NCI-H1417 (cell line): ENCODE results near the gene MRNIP.

ENCODE experiments used
- DNase-seq, 3 experiments: peaks; one replicate each; lab custom pipeline; 2025; lab: John Stamatoyannopoulos, UW

MRNIP gene

DNA sequence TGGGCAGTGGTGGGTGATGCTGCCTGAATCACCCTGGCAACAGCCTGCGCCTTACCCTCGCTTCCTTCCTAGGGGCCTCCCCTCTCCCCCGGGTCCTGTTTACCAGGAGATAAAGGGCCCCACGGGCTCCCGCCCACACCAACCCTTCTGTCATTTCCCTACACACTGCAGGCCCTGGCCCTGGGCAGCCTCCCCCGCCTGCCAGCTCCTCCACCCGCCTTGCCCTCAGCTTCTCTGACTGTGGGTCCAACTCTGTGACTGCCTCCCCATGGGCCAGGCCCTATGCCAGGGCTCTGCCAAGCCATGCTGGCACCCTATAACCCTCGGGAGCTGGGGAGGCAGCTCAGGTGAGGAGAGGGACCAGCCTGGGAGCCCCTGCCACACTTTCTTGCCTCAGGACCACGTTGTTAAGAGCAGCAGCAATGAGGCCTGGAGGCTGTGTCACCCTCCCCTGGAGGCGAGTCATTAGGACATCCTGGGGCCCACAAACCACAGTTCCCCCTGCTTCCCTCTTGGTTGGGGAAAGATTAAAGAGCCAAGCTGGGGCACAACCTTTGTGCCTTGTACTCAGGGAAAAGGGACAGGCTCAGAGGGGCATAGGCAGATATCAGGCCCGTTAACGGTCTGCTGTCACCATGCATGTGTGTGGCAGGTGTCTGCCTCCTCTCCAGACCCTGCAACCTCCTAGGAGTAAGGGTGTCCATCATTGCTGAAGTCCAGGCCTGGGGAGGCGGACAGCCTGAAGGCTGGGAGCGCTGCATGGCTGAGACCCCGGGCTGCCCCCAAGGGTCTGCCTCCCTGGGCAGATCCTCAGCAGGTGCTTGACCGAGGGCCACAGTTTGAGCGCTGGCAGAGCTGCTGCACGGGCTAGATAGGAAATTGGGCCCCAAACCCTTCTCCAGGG lies 54.7 kb downstream of the MRNIP start:
- DNase-seq, result peak in 2 of 3 experiments; percentile 58 to 76

GRCh38 chr5:179802950-179803562 lies 55.6 kb downstream of the MRNIP start:
- DNase-seq, result peak; percentile 82 to 94 (median 83)

DNA sequence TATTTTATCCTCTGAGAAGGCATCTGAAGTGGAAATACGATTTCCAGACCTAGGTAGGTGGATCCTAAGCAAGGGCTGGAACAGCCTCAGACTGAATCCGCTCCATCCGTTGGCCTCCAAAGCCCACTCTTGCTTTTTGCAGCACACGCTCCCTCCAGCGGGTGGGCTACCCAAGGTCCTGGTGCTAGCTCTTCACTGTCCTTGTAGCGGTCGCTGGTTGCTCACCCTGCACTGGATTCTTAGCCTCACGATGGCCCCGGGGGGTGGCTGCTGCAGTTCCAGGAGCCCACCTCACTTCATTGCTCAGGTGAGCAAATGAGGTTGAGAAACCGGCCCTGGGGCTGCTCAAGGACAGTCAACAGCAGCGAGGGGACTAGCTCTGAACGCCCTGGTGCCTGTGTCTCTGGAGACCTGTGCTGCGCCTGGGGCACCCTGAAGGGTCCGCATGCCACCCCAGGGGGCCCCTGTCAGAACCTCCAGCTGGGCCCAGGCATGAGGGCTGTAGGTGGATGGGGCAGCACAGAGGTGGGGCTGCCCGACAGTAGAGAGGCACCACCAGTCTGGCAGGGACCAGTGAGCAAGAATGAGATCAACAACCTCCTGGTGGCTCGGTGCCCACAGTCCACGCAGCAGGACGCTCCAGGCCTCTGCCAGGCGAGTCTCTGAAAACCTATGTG lies 56.3 kb downstream of the MRNIP start:
- DNase-seq, result peak in 1 of 3 experiments; percentile 33

DNA sequence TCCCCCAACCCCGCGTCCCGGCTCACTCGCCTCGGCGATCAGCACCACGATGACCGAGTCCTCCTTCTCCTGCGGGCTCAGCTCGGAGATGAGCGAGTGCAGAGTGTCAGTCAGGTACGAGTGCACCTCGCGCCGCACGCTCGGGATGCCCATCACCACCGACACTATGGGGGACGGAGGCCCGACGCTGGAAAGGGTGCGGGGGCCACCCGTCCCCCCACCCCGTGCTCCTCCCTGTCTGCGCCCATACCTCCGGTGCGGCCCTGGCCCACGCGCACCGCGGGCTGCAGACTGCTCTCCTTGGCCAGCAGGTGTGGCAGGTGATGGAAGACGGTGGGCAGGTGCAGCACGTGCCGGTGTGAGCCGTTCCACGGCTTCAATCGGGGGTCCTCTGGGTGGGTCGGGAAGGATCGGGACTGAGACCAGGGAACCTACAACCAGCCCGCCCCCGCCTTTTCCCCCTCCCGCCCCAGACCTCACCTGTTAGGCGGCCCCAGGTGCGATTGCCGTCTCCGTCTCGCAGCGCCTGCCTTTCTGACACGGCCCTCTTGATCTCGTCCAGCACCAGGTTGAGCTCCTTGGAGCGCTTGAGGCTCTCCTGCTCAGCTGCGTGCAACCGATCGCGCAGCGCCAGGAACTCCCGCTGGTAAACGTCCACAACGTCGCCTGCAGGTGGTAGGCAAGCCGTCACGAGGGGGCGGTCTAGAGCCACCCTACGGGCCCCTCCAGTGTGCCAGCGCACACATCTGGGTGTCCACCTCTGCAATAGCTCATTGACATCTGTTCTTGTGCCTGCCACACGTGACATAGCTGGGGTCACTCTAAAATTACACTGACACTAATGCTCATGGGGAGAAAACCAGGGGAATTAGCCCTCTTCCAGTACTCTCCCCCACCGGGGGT lies 57.1 kb downstream of the MRNIP start:
- peak; percentile 34 to 82 (median 58) for DNase-seq

DNA sequence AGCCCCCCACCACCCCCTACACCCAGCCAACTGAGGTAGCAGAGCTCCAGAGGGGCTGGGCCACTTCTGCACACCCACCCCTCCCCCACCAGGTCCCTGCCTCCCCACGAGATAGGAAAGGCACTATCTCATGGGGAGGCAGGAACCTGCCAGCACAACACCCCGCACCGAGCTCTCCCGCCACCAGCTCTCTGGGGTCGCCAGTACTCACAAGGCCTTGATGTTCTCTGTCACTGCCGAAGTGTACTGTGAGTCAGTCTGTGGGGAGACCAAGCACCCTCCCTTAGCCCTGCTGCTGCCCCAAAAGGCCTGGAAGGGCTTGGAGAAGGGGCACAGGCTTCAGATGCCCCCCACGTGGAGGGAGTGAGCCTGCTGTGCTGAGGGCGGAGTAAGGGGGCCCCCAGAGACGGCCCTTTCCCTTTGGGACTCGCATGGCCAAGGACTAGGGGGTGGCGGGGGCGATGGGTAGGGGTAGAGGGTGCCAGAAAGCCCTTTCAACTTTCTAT lies 57.9 kb downstream of the MRNIP start:
- DNase-seq, result no peak

DNA sequence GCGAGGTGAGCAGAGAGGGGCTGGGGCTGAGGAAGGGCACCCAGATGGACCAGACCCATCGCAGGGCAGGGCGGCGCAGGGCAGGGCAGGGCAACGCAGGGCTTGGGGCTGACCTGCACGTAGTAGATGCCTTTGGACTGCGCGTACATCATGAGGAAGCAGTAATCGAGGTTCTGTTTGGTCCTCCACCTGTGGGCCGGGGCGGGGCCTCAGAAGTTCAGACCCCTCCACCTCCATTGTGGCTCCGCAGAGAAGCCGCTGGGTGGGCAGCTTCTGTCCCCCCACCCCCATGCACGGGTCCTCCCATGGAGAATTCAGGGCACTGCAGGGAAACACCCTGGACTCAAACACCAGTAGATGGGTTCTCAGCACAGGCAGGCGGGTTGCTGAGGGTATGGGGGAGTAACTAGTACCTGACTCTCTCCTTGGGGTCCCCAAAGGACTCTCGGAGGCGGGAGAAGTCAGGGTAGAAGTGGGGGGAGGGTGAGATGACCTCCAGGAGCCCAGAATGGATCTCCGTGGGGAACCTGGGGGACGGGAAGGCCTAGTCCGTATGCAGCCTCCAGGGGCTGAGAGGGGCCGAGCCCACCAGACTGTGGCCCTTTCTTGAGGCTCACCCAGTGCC lies 58.4 kb downstream of the MRNIP start:
- no peak for DNase-seq

DNA sequence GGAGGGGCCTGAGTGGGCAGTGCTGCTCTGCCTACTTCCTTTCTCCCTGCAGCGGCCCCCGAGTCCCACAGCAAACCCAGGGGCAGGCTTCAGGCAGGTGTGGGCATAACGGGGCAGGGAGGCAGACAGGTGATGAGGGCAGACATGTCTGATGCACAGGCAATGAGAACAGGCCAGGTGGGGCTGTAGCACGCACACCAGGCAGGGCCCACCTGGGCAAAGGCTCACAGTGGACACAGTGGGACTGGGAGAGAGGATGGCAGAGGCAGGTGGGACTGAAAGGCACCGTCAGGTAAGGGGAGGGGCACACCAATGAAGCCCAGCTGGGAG lies 59.0 kb downstream of the MRNIP start:
- DNase-seq, result no peak

GRCh38 chr5:179798771-179799643 lies 59.6 kb downstream of the MRNIP start:
- no peak for DNase-seq

- DNase-seq, result no peak
Observed at GRCh38 chr5:179798144-179798770, 60.4 kb downstream of the MRNIP start.

DNA sequence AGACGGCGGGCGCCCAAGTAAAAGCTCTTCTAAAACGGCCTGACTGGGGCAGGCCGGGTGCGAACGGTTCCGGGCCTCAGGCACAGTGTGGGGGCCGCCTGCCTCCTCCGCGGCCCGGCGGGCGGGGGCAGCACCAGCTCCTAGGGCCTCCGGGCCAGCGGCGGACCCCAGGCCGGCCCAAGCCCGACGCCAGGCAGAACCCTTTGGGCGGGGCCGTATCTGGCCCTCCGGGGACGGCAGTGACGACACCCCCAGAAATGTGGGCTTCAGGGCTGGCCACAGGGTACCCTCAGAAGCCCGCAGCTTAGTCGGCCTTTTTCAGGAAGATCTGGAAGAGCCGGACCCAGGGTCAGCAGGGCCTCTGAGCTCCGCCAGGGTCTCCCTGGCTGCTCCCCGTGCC lies 60.9 kb downstream of the MRNIP start:
- no peak for DNase-seq

GRCh38 chr5:179796877-179797608 lies 61.6 kb downstream of the MRNIP start:
- DNase-seq, result no peak

- DNase-seq, result peak; percentile 79 to 87 (median 87)
Observed at GRCh38 chr5:179795863-179796833, 62.5 kb downstream of the MRNIP start.

- peak; percentile 54 to 81 (median 71) for DNase-seq
Observed at GRCh38 chr5:179795049-179795862, 63.4 kb downstream of the MRNIP start.

DNA sequence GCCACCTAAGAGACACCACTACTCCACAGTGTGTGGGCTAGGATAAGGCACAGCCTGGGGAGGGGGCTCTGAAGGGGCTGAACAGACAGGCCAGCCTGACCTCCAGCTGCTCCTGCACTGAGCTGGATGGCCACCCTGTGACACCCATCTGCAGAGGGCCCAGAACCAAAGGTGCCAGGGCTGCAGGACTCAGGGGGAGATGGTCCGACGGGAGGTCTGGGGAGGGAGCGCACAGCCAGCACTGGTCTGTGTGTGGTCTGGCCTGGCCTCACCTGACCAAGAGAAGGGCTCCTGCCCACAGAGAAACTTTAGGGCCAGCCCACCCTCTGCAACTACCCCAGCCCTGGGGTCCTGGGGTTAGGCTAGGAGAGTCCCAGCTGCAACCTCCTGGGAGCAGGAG lies 64.0 kb downstream of the MRNIP start:
- peak in 1 of 3 experiments; percentile 21 for DNase-seq

GRCh38 chr5:179794171-179794570 lies 64.4 kb downstream of the MRNIP start:
- DNase-seq, result no peak

DNA sequence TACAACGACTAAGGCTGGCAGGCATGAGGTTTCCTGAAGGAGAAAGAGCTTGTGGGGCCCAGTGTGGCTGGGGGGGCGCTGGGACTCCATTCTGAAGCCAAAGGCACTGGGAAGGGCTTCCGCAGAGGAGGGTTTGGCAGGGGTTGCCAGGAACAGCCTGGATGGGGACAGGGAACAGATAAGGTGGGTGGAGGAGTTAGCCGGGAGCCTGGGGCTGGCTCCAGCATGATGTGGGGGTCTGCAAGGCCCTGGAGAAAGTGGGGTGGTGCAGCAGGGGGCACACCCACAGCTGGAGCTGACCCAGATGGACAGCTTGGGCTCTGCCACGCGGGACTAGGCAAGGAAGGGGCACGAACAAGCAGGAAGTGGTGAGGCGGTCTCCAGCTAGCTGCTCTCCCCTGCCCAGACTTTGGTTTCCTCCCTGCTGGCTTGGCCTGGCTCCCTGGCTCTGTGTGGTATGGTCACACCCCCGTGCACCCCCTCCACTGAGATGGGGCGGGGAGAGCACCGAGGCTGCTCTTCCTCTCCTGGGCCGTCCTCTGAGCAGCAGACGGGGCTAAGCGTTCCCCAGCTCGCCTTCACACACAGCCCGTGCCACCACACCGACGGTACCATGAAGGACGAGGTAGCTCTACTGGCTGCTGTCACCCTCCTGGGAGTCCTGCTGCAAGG lies 65.0 kb downstream of the MRNIP start, which contains the start of gene LTC4S:
LTC4S (plus strand) TSS at position 519 of the 672 bp plus-strand sequence; CDS start at position 614, 95 bp downstream.
- DNase-seq, result no peak
